Transverse colon (tissue), 4 donors: ENCODE results near the gene RSKR. TPM values are rescaled to one million over a fixed set of nuclear protein-coding genes. Genes with fewer than 3 reads are reported as not detected.

Experiments used
- DNase-seq: peaks from one replicate; pipeline ENCODE4 v3.0.0-alpha.2; 2019
- H3K27ac ChIP-seq, 4 donors: fragments of 200-600 bp; sonication (generic); 2 replicates each; pipeline ENCODE4 v1.5.1; 2016 to 2018; ENCODE audit warnings: inconsistent platforms in 4 of 4
- H3K27me3 ChIP-seq: fragments of 200-600 bp; sonication (generic); 2 replicates; pipeline ENCODE4 v1.5.1; 2017; ENCODE audit warnings: inconsistent platforms
- H3K36me3 ChIP-seq, 4 donors: fragments of 200-600 bp; sonication (generic); 2 replicates each; pipeline ENCODE4 v1.5.1; 2017 to 2019; ENCODE audit warnings: inconsistent platforms in 4 of 4
- H3K4me1 ChIP-seq, 4 donors: fragments of 200-600 bp; sonication (generic); 2 replicates each; pipeline ENCODE4 v1.5.1; 2017 to 2020; ENCODE audit warnings: inconsistent platforms in 4 of 4
- H3K4me3 ChIP-seq, 4 donors: fragments of 200-600 bp; sonication (generic); 1 replicate in 1 of 4; 2 replicates in 3 of 4; pipeline versions ENCODE4 v1.5.1 to v1.6.1; 2017 to 2019; ENCODE audit warnings: inconsistent platforms in 4 of 4
- H3K9me3 ChIP-seq, 2 donors: fragments of 200-600 bp; sonication (generic); 2 replicates each; pipeline ENCODE4 v1.5.1; 2017 to 2019; ENCODE audit warnings: inconsistent platforms in 2 of 2
- CTCF ChIP-seq, 5 experiments: fragments of 200-600 bp in 3 of 5; fragments of 450-650 bp in 2 of 5; sonication (generic) in 3 of 5; IDR thresholded peaks; 1 replicate in 2 of 5; 2 replicates in 3 of 5; pipeline ENCODE4 v1.5.1; 2016 to 2017; ENCODE audit warnings: antibody characterized with exemption in 5 of 5, inconsistent platforms in 3 of 5, mild to moderate bottlenecking in 2 of 5, moderate library complexity in 1 of 5
- EP300 ChIP-seq: sonication (generic); formaldehyde crosslinking; IDR thresholded peaks from one replicate; pipeline ENCODE4 v1.6.1; 2017; ENCODE audit warnings: antibody characterized with exemption, low read depth
- POLR2A ChIP-seq: fragments of 450-650 bp; IDR thresholded peaks from one replicate; pipeline ENCODE4 v1.6.1; 2016; ENCODE audit warnings: antibody characterized with exemption, mild to moderate bottlenecking, moderate library complexity
- POLR2AphosphoS5 ChIP-seq, 3 donors: sonication (generic); formaldehyde crosslinking; IDR thresholded peaks; one replicate each; pipeline ENCODE4 v1.6.1; 2016; ENCODE audit warnings: antibody characterized with exemption in 3 of 3
- WGBS, 2 donors: methylation state at CpG; one replicate each; pipeline ENCODE4 v1.1.5; 2018; ENCODE audit warnings: low coverage in 1 of 2; 5-methylcytosine and 5-hydroxymethylcytosine counted together
- in situ Hi-C, 4 donors: fragments of 200-750 bp; cut with MboI; loops; one replicate each; pipeline versions ENCODE4 v1.15.0 to v1.15.1; 2017; ENCODE audit warnings: low sequenced_read_pairs in 3 of 4, low pct_ligation_motif_present in 1 of 4, low pct_unique_long_range_greater_than_20kb in 1 of 4
- intact Hi-C: fragments of 100-400 bp; cut with DNase I; formaldehyde crosslinking; loops from one replicate; pipeline ENCODE4 v1.15.1; 2023; ENCODE audit warnings: low total_unique reads
- total RNA-seq, 4 donors: library from RNA; depleted of rRNA; stranded (reverse); fragments of >200 nt; gene quantifications; one replicate each; pipeline ENCODE4 v1.1.0, GENCODE V29; 2016

The RSKR gene
- total RNA-seq, 4 donors from 2014 or later: 8.3 to 70.8 (median 22.1) TPM

GRCh38 chr17:28598799-28599310 lies 15.1 kb downstream of the RSKR start, which contains the start of gene SPAG5:
Gene SPAG5 (minus strand): TSS chr17:28599025. CDS start chr17:28598946, 79 bp downstream.
- DNase-seq: peak; percentile 96
- peaks cover 0 to 20% (median 18%) of the 10 kb centered on the region in 4 donors for H3K4me1 ChIP-seq
- H3K36me3 ChIP-seq: no peaks in the 10 kb centered on the region
- H3K9me3 ChIP-seq: no peaks in the 10 kb centered on the region
- 0% methylated on average over 15 of the region's 44 CpGs; no CpG with 5 or more reads in 1 of the 2 donors for WGBS, 2 donors
- in situ Hi-C loops (no loop called here), intact Hi-C loops (no loop called here)
- H3K27me3 ChIP-seq: no peaks in the 10 kb centered on the region
- peak within 1 kb of the TSS; percentile 43 to 63 (median 52) for H3K4me3 ChIP-seq
- peak within 1 kb of the TSS; percentile 95 to 96 (median 96) for H3K27ac ChIP-seq
- no peak for TF ChIP-seq CTCF (IDR thresholded peaks at IDR 0.05)
- peak; percentile 95 for TF ChIP-seq POLR2A
- TF ChIP-seq EP300: no peak
- TF ChIP-seq POLR2AphosphoS5 (IDR thresholded peaks at IDR 0.05): peak; percentile 97 to 98 (median 97)

GRCh38 chr17:28598389-28598788 lies 15.6 kb downstream of the RSKR start:
- DNase-seq: no peak
- in situ Hi-C loops (no loop called here), intact Hi-C loops (no loop called here)

GRCh38 chr17:28597606-28598383 lies 16.2 kb downstream of the RSKR start:
- in situ Hi-C loops: no loop called here
- peak overlapping the region in 2 of 4 donors; percentile 55 to 63 for H3K4me3 ChIP-seq
- DNase-seq: no peak

More at GRCh38 chr17:28598389-28598788, 15.6 kb downstream of the RSKR start:
- 2% methylated on average over 17 of the region's 17 CpGs; no CpG with 5 or more reads in 1 of the 2 donors for WGBS, 2 donors
- no peaks in the 10 kb centered on the region for H3K9me3 ChIP-seq
- no peaks in the 10 kb centered on the region for H3K27me3 ChIP-seq
- peak overlapping the region; percentile 95 to 96 (median 96) for H3K27ac ChIP-seq
- H3K4me1 ChIP-seq: peaks cover 0 to 20% (median 18%) of the 10 kb centered on the region in 4 donors
- H3K36me3 ChIP-seq: no peaks in the 10 kb centered on the region
- peak overlapping the region; percentile 22 to 63 (median 52) for H3K4me3 ChIP-seq
- no peak for TF ChIP-seq CTCF (IDR thresholded peaks at IDR 0.05)
- no peak for TF ChIP-seq EP300
- TF ChIP-seq POLR2AphosphoS5 (IDR thresholded peaks at IDR 0.05): no peak
- TF ChIP-seq POLR2A: no peak

More at GRCh38 chr17:28597606-28598383, 16.2 kb downstream of the RSKR start:
- intact Hi-C loops: no loop called here
- H3K4me1 ChIP-seq: peaks cover 0 to 20% (median 18%) of the 10 kb centered on the region in 4 donors
- peak overlapping the region in 2 of 4 donors; percentile 96 for H3K27ac ChIP-seq
- no peaks in the 10 kb centered on the region for H3K27me3 ChIP-seq
- no peaks in the 10 kb centered on the region for H3K36me3 ChIP-seq
- H3K9me3 ChIP-seq: no peaks in the 10 kb centered on the region
- WGBS, 2 donors: 26 to 29% methylated on average over 3 to 5 of the region's 5 CpGs
- no peak for TF ChIP-seq POLR2A
- TF ChIP-seq EP300: no peak
- TF ChIP-seq CTCF (IDR thresholded peaks at IDR 0.05): no peak
- TF ChIP-seq POLR2AphosphoS5 (IDR thresholded peaks at IDR 0.05): no peak
